GM12872 (cell line): Measurements from ENCODE around the gene ZNF346.

Experiments
- CTCF ChIP-seq: IDR thresholded peaks from 3 replicates; pipeline ENCODE4 v1.5.1; 2011; ENCODE audit warnings: low read depth, mild to moderate bottlenecking, low read length, moderate library complexity; ENCODE audit not compliant: insufficient read depth

Gene ZNF346

GRCh38 chr5:177024559-177024958, 2.1 kb downstream of the ZNF346 start:
- no peak for TF ChIP-seq CTCF

- no peak for TF ChIP-seq CTCF
Measured at GRCh38 chr5:177025101-177025601, 2.7 kb downstream of the ZNF346 start.

GRCh38 chr5:177027665-177028064, 5.2 kb downstream of the ZNF346 start:
- no peak for TF ChIP-seq CTCF

GRCh38 chr5:177029498-177029897, 7.0 kb downstream of the ZNF346 start:
- TF ChIP-seq CTCF: no peak

- no peak for TF ChIP-seq CTCF
Measured at GRCh38 chr5:177035976-177036375, 13.5 kb downstream of the ZNF346 start.

GRCh38 chr5:177036443-177036842, 13.9 kb downstream of the ZNF346 start:
- TF ChIP-seq CTCF: no peak

- no peak for TF ChIP-seq CTCF
Measured at GRCh38 chr5:177036921-177037320, 14.4 kb downstream of the ZNF346 start.
